Tibial nerve (tissue), 3 donors: ENCODE results near the gene KDM2A.

ENCODE experiments used
- EP300 ChIP-seq, 2 donors: sonication (generic); formaldehyde crosslinking; IDR thresholded peaks; one replicate each; pipeline ENCODE4 v1.6.1; 2017; ENCODE audit warnings: antibody characterized with exemption in 2 of 2, mild to moderate bottlenecking in 1 of 2
- POLR2A ChIP-seq, 2 donors: fragments of 450-650 bp; IDR thresholded peaks; one replicate each; pipeline ENCODE4 v1.6.1; 2017; ENCODE audit warnings: antibody characterized with exemption in 2 of 2, mild to moderate bottlenecking in 2 of 2, moderate library complexity in 2 of 2

DNA sequence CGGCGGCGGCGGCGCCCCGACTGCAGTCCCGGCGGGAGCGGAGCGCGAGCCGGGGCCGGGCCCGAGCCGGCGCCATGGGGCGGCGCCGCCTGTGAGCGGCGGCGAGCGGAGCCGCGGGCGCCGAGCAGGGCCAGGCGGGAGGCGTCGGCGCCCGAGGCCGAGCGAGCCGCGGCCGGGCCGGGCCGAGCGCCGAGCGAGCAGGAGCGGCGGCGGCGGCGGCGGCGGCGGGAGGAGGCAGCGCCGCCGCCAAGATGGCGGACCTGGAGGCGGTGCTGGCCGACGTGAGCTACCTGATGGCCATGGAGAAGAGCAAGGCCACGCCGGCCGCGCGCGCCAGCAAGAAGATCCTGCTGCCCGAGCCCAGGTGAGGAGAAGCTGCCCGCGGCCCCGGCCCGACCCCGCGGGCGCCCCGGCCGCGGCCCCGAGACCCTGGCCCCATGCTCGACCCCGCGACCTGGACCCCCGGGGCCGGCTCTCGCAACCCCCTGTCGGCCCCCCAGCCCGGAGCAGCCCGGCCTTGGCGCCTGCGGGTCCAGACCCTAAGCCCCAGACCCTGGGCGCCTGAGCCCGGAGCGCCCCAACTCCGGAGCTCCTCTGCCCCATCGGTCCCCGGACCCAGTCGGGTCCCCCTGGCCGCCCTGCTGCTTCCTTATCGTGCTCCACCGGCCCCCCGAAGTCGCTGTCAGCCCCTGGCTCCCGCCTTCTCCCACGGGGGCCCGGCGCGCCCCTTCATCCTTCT lies 147.6 kb downstream of the KDM2A start, which contains the start of gene GRK2:
- TF ChIP-seq POLR2A (IDR thresholded peaks at IDR 0.05) = no peak
- no peak for TF ChIP-seq EP300 (IDR thresholded peaks at IDR 0.05)
